ENCODE measurements around the gene TSPAN6.

TSPAN6 gene
- 3.6 to 4.0 reads per million in 2 experiments for total RNA-seq

GRCh38 chrX:100636321-100636991 is at the start of gene TSPAN6:
TSPAN6 (minus strand) TSS chrX:100636806; CDS start chrX:100636694, 112 bp downstream.
- peak; percentile 68 for DNase-seq (ENCODE audit: low read depth)

GRCh38 chrX:100685997-100686305 is 49.3 kb upstream of the TSPAN6 start:
- DNase-seq (ENCODE audit: low read depth), result no peak

GRCh38 chrX:100685284-100685996 is 48.8 kb upstream of the TSPAN6 start:
- peak; percentile 50 for DNase-seq (ENCODE audit: low read depth)

- DNase-seq (ENCODE audit: low read depth), result no peak
Measured at GRCh38 chrX:100682939-100683338, 46.3 kb upstream of the TSPAN6 start.

- no peak for DNase-seq (ENCODE audit: low read depth)
Measured at GRCh38 chrX:100681599-100681998, 45.0 kb upstream of the TSPAN6 start.

- DNase-seq (ENCODE audit: low read depth), result no peak
Measured at GRCh38 chrX:100680756-100681155, 44.1 kb upstream of the TSPAN6 start.

- no peak for DNase-seq (ENCODE audit: low read depth)
Measured at GRCh38 chrX:100677611-100678181, 41.1 kb upstream of the TSPAN6 start.

GRCh38 chrX:100674705-100675104 is 38.1 kb upstream of the TSPAN6 start:
- no peak for DNase-seq (ENCODE audit: low read depth)

- no peak for DNase-seq (ENCODE audit: low read depth)
Measured at GRCh38 chrX:100673397-100673953, 36.9 kb upstream of the TSPAN6 start.

GRCh38 chrX:100672966-100673365 is 36.4 kb upstream of the TSPAN6 start:
- DNase-seq (ENCODE audit: low read depth), result no peak

- no peak for DNase-seq (ENCODE audit: low read depth)
Measured at GRCh38 chrX:100663642-100664041, 27.0 kb upstream of the TSPAN6 start.

- DNase-seq (ENCODE audit: low read depth), result no peak
Measured at GRCh38 chrX:100662796-100663195, 26.2 kb upstream of the TSPAN6 start.

- no peak for DNase-seq (ENCODE audit: low read depth)
Measured at GRCh38 chrX:100662170-100662569, 25.6 kb upstream of the TSPAN6 start.

GRCh38 chrX:100659431-100660137 is 23.0 kb upstream of the TSPAN6 start:
- DNase-seq (ENCODE audit: low read depth), result no peak

GRCh38 chrX:100658941-100659381 is 22.4 kb upstream of the TSPAN6 start:
- DNase-seq (ENCODE audit: low read depth), result no peak

- DNase-seq (ENCODE audit: low read depth), result no peak
Measured at GRCh38 chrX:100654261-100654660, 17.7 kb upstream of the TSPAN6 start.

- DNase-seq (ENCODE audit: low read depth), result no peak
Measured at GRCh38 chrX:100652266-100652665, 15.7 kb upstream of the TSPAN6 start.

- DNase-seq (ENCODE audit: low read depth), result no peak
Measured at GRCh38 chrX:100650841-100651240, 14.2 kb upstream of the TSPAN6 start.

GRCh38 chrX:100649550-100650356 is 13.1 kb upstream of the TSPAN6 start:
- DNase-seq (ENCODE audit: low read depth), result no peak

GRCh38 chrX:100648458-100649417 is 12.1 kb upstream of the TSPAN6 start:
- no peak for DNase-seq (ENCODE audit: low read depth)
